DOHH2 (cell line): ENCODE data around the gene NTNG2.

Experiments used
- H3F3A ChIP-seq: fragments of 200-600 bp; sonication (generic), shearing (Covaris generic); 2 replicates; pipeline ENCODE4 v1.6.0; 2016; ENCODE audit warnings: antibody characterized with exemption, mild to moderate bottlenecking; ENCODE audit not compliant: control insufficient read depth, insufficient read depth
- H3K27ac ChIP-seq: fragments of 200-600 bp; sonication (generic); 2 replicates; pipeline ENCODE4 v1.5.1; 2014; ENCODE audit warnings: low read depth, mild to moderate bottlenecking, low read length, moderate library complexity
- H3K27me3 ChIP-seq: fragments of 200-600 bp; sonication (generic); 2 replicates; pipeline ENCODE4 v1.6.1; 2014; ENCODE audit warnings: mild to moderate bottlenecking, low read length, mixed read lengths; ENCODE audit not compliant: control insufficient read depth
- H3K36me3 ChIP-seq: fragments of 200-600 bp; sonication (generic); 2 replicates; pipeline ENCODE4 v1.6.1; 2014; ENCODE audit warnings: mild to moderate bottlenecking, low read length, moderate library complexity, mixed read lengths; ENCODE audit not compliant: control insufficient read depth
- H3K4me1 ChIP-seq: fragments of 200-600 bp; sonication (generic); 2 replicates; pipeline ENCODE4 v1.6.1; 2014; ENCODE audit warnings: mild to moderate bottlenecking, low read length, mixed read lengths; ENCODE audit not compliant: control insufficient read depth
- H3K4me2 ChIP-seq: fragments of 200-600 bp; sonication (generic); 2 replicates; pipeline ENCODE4 v1.6.0; 2014; ENCODE audit warnings: mild to moderate bottlenecking, low read length, moderate library complexity
- H3K4me3 ChIP-seq: fragments of 200-600 bp; sonication (generic); 2 replicates; pipeline ENCODE4 v1.5.1; 2014; ENCODE audit warnings: mild to moderate bottlenecking, low read length, mixed read lengths
- H3K79me2 ChIP-seq: fragments of 200-600 bp; sonication (generic); 2 replicates; pipeline ENCODE4 v1.6.1; 2014; ENCODE audit warnings: mild to moderate bottlenecking, low read length, mixed read lengths; ENCODE audit not compliant: control insufficient read depth
- H3K9me2 ChIP-seq: fragments of 200-600 bp; sonication (generic); replicated peaks from 2 replicates; pipeline ENCODE4 v1.6.1; 2014; ENCODE audit warnings: mild to moderate bottlenecking, low read length, mixed read lengths; ENCODE audit not compliant: control insufficient read depth
- H3K9me3 ChIP-seq: fragments of 200-600 bp; sonication (generic); 2 replicates; pipeline ENCODE4 v1.6.1; 2014; ENCODE audit warnings: antibody characterized with exemption, low read length, mixed read lengths; ENCODE audit not compliant: control insufficient read depth, insufficient read depth
- H4K20me1 ChIP-seq: fragments of 200-600 bp; sonication (generic); 2 replicates; pipeline ENCODE4 v1.6.0; 2014; ENCODE audit warnings: low read depth, mild to moderate bottlenecking, antibody characterized with exemption, low read length, moderate library complexity; ENCODE audit not compliant: control insufficient read depth, insufficient read depth
- CTCF ChIP-seq: fragments of 200-600 bp; sonication (generic); IDR thresholded peaks from one replicate; pipeline ENCODE4 v1.5.1; 2014; ENCODE audit warnings: antibody characterized with exemption, mild to moderate bottlenecking, low read depth, low read length; ENCODE audit not compliant: poor library complexity, severe bottlenecking
- EZH2phosphoT487 ChIP-seq: fragments of 200-600 bp; sonication (generic); IDR thresholded peaks from 2 replicates; pipeline ENCODE4 v1.6.1; 2017; ENCODE audit warnings: borderline replicate concordance, mild to moderate bottlenecking, antibody characterized with exemption, low read length, moderate library complexity, mixed read lengths

Gene NTNG2

GRCh38 chr9:132283863-132284262 lies 122.0 kb downstream of the NTNG2 start:
- Histone ChIP-seq H3K27ac (no peak overlapping the region), H3K4me3 (no peak overlapping the region), H3K4me1 (no peaks in the 10 kb centered on the region), H3K36me3 (peaks cover 93% of the 10 kb centered on the region), H3F3A (no peaks in the 10 kb centered on the region), H3K9me3 (no peaks in the 10 kb centered on the region), H3K79me2 (0 out of 2 replicates have a peak, but pooled peaks cover 4% of the 10 kb centered on the region), H3K27me3 (no peaks in the 10 kb centered on the region), H4K20me1 (no peaks in the 10 kb centered on the region), H3K4me2 (no peak overlapping the region), H3K9me2 (no peaks in the 10 kb centered on the region)
- no peak for TF ChIP-seq CTCF
- no peak for TF ChIP-seq EZH2phosphoT487

- TF ChIP-seq EZH2phosphoT487 (no peak), CTCF (no peak)
- Histone ChIP-seq H3K79me2 (no peaks in the 10 kb centered on the region), H3K9me3 (no peaks in the 10 kb centered on the region), H3K4me2 (no peak overlapping the region), H4K20me1 (no peaks in the 10 kb centered on the region), H3K36me3 (peaks cover 77% of the 10 kb centered on the region), H3K27me3 (no peaks in the 10 kb centered on the region), H3K9me2 (no peaks in the 10 kb centered on the region), H3K4me3 (no peak overlapping the region), H3F3A (no peaks in the 10 kb centered on the region), H3K4me1 (no peaks in the 10 kb centered on the region), H3K27ac (no peak overlapping the region)
These were observed 125.5 kb downstream of the NTNG2 start for GRCh38 chr9:132287256-132287760.

- TF ChIP-seq CTCF (no peak), EZH2phosphoT487 (no peak)
- Histone ChIP-seq H3K27ac (no peak overlapping the region), H3K4me1 (no peaks in the 10 kb centered on the region)
These were observed 126.5 kb downstream of the NTNG2 start for GRCh38 chr9:132288361-132288760.

GRCh38 chr9:132288966-132289365 lies 127.1 kb downstream of the NTNG2 start:
- no peaks in the 10 kb centered on the region for H3K4me1 ChIP-seq
- H3K79me2 ChIP-seq = no peaks in the 10 kb centered on the region
- no peaks in the 10 kb centered on the region for H3F3A ChIP-seq
- no peak overlapping the region for H3K4me3 ChIP-seq
- H3K36me3 ChIP-seq = peaks cover 70% of the 10 kb centered on the region
- H3K4me2 ChIP-seq = no peak overlapping the region
- no peak for TF ChIP-seq CTCF
- no peak for TF ChIP-seq EZH2phosphoT487
- H3K9me2 ChIP-seq = no peaks in the 10 kb centered on the region
- H3K27me3 ChIP-seq = no peaks in the 10 kb centered on the region
- no peaks in the 10 kb centered on the region for H4K20me1 ChIP-seq
- no peaks in the 10 kb centered on the region for H3K9me3 ChIP-seq
- no peak overlapping the region for H3K27ac ChIP-seq

More at GRCh38 chr9:132288361-132288760, 126.5 kb downstream of the NTNG2 start:
- Histone ChIP-seq H3K27me3 (no peaks in the 10 kb centered on the region), H3K4me2 (no peak overlapping the region), H3F3A (no peaks in the 10 kb centered on the region), H3K4me3 (no peak overlapping the region), H3K36me3 (peaks cover 76% of the 10 kb centered on the region), H4K20me1 (no peaks in the 10 kb centered on the region), H3K9me3 (no peaks in the 10 kb centered on the region), H3K9me2 (no peaks in the 10 kb centered on the region), H3K79me2 (no peaks in the 10 kb centered on the region)
